ENCODE results near the gene PI3. TPM values are rescaled to one million over a fixed set of nuclear protein-coding genes. Genes with fewer than 3 reads are reported as not detected.

Gene PI3
- not detected in 2 replicates for total RNA-seq

DNA sequence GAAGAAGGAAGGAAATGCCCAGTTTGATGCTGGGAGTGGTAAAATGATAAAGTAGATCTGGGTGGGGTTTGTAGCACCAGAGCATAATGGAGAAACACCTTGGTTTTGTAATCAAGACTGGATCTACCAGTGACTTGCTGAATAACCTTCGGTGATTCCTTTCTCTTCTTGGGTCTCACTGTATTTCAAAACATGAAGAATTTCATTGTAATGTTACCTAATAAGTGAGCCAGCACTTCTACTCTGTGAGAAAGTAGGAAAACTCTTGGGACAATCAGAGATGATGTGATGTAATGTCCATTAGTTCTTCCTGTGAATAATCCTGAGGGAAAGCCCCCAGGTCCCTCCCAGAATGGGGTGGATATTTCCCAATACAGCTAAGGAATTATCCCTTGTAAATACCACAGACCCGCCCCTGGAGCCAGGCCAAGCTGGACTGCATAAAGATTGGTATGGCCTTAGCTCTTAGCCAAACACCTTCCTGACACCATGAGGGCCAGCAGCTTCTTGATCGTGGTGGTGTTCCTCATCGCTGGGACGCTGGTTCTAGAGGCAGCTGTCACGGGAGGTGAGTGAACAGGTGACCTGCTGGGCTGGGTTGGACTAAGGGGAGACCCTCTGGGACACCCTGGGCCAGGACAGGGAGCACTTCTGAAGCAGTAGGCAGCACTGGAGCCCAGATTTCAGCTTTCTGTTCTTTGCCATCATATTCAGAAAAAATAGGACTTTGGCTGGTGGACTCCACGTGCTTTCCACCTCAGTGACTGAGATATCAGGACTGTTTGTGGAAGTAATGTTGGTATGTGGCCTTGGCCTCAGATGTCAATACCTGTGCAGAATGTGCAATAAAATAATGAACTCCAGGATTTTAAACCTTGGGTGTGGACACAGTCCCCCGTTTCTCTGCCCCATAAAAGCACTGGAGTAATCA is at the start of gene PI3:
Gene PI3 (plus strand): TSS at position 469 of the 931 bp plus-strand sequence. CDS start 21 bp downstream, at position 490.

DNA sequence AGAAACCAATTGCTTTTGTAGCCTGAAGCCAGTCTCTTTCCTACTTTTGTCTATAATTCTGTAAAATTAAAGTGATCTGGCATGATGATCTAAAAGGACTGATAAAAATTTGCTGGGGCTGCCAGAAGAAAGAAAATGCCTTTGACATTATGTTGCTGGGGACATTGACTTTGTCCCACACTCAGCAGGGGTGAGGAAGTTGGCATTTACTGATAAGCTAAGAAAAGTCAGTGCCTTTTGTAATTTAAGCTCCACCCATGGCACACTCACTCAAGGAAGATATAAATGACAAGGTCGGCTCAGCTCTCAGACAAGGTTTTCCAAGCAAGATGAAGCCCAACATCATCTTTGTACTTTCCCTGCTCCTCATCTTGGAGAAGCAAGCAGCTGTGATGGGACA is 32.0 kb downstream of the PI3 start, which contains the start of gene SEMG1:
Gene SEMG1 (plus strand): TSS at position 309 of the 400 bp plus-strand sequence. CDS start 21 bp downstream, at position 330.

DNA sequence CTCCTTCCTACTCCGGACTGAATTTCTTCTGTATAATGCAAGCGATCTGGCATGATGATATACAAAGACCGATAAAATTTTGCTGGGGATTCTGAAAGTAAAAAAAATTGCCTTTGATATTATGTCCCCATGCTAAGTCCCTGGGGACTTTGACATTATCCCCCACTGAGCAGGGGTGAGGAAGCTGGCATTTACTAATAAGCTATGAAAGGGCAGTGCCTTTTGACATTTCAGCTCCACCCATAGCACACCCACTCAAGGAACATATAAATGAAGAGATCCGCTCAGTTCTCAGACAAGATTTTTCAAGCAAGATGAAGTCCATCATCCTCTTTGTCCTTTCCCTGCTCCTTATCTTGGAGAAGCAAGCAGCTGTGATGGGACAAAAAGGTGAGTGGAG is 46.4 kb downstream of the PI3 start, which contains the start of gene SEMG2:
Gene SEMG2 (plus strand): TSS at position 298 of the 400 bp plus-strand sequence. CDS start 17 bp downstream, at position 315.

Other genes starting within 250 kb of the PI3 start
- gene TOMM34, start 214.5 kb upstream of the PI3 start, total RNA-seq = 18.4 and 21.6 TPM in 2 replicates
- gene STK4, start 208.4 kb upstream of the PI3 start, total RNA-seq = 14.0 and 15.0 TPM in 2 replicates
- gene KCNS1, start 73.8 kb upstream of the PI3 start, total RNA-seq = 1.4 and 2.4 TPM in 2 replicates
- not detected in 2 replicates for gene WFDC5, start 59.7 kb upstream of the PI3 start, total RNA-seq
- not detected in 2 replicates for gene WFDC12, start 50.4 kb upstream of the PI3 start, total RNA-seq
- not detected in 2 replicates for gene SEMG1, start 32.1 kb downstream of the PI3 start, total RNA-seq
- not detected in 2 replicates for gene SEMG2, start 46.5 kb downstream of the PI3 start, total RNA-seq
- not detected in 2 replicates for gene SLPI, start 79.7 kb downstream of the PI3 start, total RNA-seq
- not detected in 2 replicates for gene RBPJL, start 131.9 kb downstream of the PI3 start, total RNA-seq
- gene MATN4, start 133.4 kb downstream of the PI3 start, total RNA-seq = not detected in 2 replicates
- 65.5 and 71.7 TPM in 2 replicates for gene SDC4, start 173.5 kb downstream of the PI3 start, total RNA-seq
- 16.8 and 19.8 TPM in 2 replicates for gene SYS1, start 188.3 kb downstream of the PI3 start, total RNA-seq
- gene TP53TG5, start 203.4 kb downstream of the PI3 start, total RNA-seq = not detected in 2 replicates
- 2.4 and 2.9 TPM in 2 replicates for gene DBNDD2, start 233.4 kb downstream of the PI3 start, total RNA-seq
- 85.3 and 91.4 TPM in 2 replicates for gene PIGT, start 241.2 kb downstream of the PI3 start, total RNA-seq

Measured in cardiac ventricle fibroblast (primary cell).